GM19438 (cell line): ENCODE results near the gene FBXO42.

Experiments
- ATAC-seq: cut with Tn5 transposase; IDR thresholded peaks from one replicate; pipeline ENCODE4 v1.9.1; 2021; ENCODE audit warnings: low read depth; ENCODE audit not compliant: unreplicated experiment

The FBXO42 gene

DNA sequence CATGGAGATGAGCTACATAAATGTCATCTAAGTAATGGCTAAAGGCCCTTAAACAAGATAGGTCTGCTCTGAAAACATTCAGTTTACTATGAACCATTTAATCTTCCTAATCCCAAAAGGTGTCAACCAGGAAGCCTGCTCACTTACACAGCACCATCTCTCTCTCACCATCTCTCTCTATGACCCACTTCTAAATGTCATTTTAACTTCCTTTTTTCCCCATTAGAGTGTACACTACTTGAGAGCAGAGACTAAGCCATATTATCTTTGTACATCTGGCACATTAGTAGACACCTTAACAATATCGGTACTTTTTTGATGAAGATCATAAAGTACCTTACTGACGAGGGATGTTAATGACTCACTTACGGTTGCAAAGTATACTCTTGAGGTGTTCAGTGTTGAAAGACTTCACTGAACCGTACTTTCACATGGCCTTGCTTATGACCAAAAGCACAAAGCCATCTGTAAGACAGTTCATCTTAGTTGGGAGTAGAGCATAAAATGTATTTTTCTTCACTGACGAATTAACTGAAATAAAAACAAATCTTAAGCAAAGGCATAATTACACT lies 25.4 kb downstream of the FBXO42 start:
- ATAC-seq: no peak

- no peak for ATAC-seq
Observed at GRCh38 chr1:16324456-16324890, 27.8 kb downstream of the FBXO42 start.

DNA sequence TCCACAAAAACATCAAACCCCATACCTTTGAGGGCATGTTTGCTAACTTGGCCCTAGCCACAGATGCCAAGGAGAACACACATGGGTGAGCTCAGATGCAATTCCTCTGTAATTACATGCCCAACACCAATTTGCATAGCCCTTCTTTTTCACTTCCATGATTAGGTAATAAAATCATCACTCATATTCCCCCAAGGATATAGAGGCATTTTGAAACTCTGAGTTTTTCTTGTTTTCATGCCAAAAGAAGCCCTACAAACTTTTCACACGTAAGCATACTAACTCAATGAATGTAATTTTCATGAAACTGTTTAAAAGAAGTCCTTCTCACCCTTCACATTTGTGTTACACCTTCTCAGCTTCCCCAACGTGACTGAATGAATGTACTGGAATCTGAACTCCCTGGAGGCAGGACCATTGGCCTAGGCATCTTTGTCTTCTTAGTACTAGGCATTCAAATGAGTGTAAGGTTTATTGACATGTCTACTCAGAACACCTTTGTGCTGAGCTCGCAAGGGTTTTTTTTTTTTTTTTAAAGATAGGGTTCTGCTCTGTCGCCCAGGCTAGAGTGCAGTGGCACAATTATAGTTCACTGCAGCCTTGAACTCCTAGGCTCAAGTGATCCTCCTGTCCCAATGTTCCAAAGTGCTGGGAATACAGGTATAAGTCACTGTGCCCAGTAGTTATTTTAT lies 31.0 kb downstream of the FBXO42 start:
- no peak for ATAC-seq

- ATAC-seq: no peak
Observed at GRCh38 chr1:16318555-16318954, 33.7 kb downstream of the FBXO42 start.

DNA sequence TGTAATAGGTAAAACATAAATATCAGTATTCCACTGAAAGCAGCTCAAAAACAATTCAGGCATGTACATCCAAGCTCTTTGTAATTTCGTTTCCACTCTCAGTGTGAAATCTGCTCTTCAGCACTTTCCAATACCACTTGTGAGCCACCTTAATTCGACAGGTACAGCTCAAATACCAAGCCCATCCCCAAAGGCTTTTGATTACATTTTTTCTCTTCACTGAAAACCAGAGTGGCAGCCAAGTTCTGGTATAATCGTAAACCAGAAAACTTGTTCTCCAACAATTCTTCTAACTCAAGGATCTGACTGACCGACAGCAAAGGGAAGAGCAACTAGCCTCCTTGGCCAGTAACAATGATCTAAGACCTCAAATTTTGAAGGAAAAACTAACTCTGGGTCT lies 36.8 kb downstream of the FBXO42 start:
- no peak for ATAC-seq

- ATAC-seq: no peak
Observed at GRCh38 chr1:16307222-16307621, 45.1 kb downstream of the FBXO42 start.

DNA sequence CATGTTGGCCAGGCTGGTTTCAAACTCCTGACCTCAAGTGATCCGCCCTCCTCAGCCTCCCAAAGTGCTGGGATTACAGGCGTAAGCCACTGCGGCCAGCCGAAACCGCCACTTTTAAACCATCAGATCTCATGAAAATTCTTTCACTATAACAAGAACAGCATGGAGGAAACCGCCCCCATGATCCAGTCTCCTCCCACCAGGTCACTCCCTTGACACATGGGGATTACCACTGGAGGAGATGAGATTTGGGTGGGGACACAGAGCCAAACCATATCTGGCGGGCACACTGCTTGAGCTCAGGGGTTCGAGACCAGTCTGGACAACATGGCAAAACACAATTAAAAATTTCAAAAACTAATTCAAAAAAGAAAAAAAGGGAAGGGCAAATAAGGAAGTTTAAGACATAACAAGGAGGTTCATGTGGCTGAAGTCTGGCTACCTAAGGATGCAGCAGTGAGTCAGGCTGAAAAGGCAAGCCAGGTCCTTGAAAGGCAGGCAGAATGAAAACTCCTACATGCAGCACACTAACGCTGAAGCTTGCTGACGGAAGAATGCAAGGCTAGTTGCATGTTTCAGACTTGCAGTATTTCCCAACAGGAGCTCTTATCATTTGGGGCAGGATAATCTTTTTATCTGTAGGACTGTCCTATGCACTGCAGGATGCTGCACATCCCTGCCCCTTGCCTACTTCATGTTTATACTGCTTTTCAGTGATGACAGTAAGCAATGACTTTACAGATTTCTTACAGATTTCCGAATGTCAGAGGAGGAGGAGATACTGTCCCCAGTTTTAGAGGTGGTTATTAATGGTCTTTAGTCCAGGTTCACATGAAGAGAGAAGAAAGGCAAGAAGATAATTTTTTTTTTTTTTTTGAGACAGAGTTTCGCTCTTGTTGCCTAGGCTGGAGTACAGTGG lies 49.3 kb downstream of the FBXO42 start:
- ATAC-seq: no peak

DNA sequence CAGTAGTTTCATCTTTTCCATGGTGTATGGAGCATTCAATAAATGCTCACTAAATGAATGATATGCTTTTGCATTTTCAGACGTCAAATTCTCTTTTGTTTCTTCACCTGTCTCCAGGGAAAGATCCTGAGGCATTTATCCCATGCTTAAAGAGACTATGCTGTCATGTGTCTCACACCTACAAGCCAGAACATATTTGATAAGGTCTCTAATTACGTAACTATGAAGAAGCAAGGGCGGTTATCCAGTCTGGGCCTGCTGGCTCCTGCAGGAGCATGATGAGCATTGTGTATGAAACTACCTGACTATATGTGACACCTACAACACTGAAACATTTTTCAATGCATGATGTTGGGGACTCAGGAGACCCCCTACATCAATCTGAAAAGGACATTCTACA lies 51.8 kb downstream of the FBXO42 start:
- ATAC-seq: no peak

GRCh38 chr1:16298653-16299052 lies 53.6 kb downstream of the FBXO42 start:
- ATAC-seq: no peak

GRCh38 chr1:16296643-16297042 lies 55.6 kb downstream of the FBXO42 start:
- ATAC-seq: no peak

- no peak for ATAC-seq
Observed at GRCh38 chr1:16294219-16295212, 57.8 kb downstream of the FBXO42 start.

- no peak for ATAC-seq
Observed at GRCh38 chr1:16293538-16293937, 58.7 kb downstream of the FBXO42 start.

- ATAC-seq: no peak
Observed at GRCh38 chr1:16292739-16293138, 59.5 kb downstream of the FBXO42 start.

DNA sequence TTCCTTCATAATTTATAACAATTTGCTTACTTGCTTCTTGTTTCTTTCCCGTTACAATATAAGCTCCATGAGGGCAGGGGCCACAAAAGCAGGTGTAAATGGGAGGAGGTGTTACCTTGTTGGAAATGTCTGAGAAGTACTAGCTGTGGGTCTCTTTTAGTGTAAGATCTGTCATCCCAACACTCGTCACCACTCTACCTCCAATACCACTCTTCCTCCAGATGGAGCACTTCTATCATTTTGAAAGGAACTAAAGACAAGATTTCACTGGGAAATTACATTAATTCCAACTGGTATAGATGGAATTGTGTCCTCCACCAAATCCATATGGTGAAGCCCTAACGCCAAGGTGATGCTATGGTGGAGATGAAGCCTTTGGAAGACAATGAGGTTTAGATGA lies 62.3 kb downstream of the FBXO42 start:
- ATAC-seq: no peak

GRCh38 chr1:16286122-16286521 lies 66.2 kb downstream of the FBXO42 start:
- no peak for ATAC-seq

DNA sequence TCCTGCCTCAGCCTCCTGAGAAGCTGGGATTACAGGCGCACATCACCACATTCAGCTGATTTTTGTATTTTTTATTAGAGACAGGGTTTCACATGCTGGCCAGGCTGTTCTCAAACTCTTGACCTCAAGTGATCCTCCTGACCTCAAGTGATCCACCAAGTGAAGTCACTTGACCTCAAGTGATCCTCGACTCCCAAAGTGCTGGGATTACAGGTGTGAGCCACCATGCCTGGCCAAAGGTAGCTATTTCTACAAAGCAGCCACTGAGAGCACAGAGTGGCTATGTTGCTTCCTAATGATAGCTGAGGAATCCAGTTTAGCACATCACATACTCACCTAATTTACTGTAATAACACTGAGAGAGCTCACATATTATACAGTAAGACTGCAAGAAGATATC lies 70.5 kb downstream of the FBXO42 start:
- ATAC-seq: no peak

DNA sequence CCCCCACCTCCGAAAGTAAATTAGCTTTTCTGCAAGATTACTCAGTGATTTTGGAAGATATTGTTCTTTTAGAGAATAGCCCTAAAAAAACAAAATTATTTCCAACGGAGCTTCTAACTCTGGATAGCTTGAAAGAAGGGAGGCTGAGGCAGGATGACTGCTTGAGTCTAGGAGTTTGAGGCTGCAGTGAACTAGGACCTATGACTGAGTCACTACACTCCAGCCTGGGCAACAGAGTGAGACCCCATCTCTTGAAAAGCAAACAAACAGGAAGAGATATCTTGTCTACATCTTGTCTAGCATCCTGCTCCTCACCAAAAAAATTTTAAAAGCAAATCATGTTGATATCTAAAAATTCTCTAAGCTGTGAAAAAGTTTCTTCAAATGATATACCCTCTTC lies 73.1 kb downstream of the FBXO42 start:
- ATAC-seq: no peak

GRCh38 chr1:16276302-16277030 lies 75.8 kb downstream of the FBXO42 start:
- ATAC-seq: no peak

DNA sequence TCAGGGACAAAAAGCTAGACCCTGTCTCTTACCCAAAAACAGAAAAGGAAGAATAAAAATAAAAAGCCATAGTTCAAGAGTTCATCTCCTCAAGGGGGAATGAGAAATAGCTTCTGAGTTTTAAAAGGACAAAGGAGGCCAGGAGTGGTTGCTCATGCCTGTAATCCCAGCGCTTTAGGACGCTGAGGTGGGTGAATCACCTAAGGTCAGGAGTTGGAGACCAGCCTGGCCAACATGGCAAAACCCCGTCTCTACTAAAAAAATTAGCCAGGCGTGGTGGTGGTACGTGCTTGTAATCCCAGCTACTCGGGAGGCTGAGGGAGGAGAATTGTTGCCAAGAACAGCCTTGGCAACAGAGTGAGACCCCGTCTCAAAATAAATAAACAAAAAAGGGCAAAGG lies 76.7 kb downstream of the FBXO42 start:
- ATAC-seq: no peak
